ENCODE measurements around the gene ACTN1. TPM values are rescaled to one million over a fixed set of nuclear protein-coding genes. Genes with fewer than 3 reads are reported as not detected.

ACTN1 gene
- total and polyA plus RNA-seq, 5 experiments from 2014 or later, result 144 to 436 (median 333) TPM

GRCh38 chr14:68931063-68931462 lies 48.0 kb downstream of the ACTN1 start:
- no peak for ATAC-seq
- Mint-ChIP-seq H3K27me3 (no peaks in the 10 kb centered on the region), H3K36me3 (peaks cover under 1 to 54% (median 12%) of the 10 kb centered on the region in 3 donors), H3K9me3 (peaks cover 0 to 8% (median 4%) of the 10 kb centered on the region in 9 donors), H3K4me1 (peaks cover 53 to 95% (median 88%) of the 10 kb centered on the region in 4 donors), H3K4me3 (peak overlapping the region in 6 of 10 donors; percentile 28 to 74 (median 45)), H3K27ac (peak overlapping the region; percentile 60 to 95 (median 86))
- POLR2A ChIA-PET, result interaction anchor here (0.6 to 1.2 kb wide), 4 partner anchors 14 to 49 kb away, joined by 3 to 4 read pairs (median 3); no protein-coding TSS in a partner anchor
- peak in 1 of 10 donors; percentile 14 for DNase-seq

DNA sequence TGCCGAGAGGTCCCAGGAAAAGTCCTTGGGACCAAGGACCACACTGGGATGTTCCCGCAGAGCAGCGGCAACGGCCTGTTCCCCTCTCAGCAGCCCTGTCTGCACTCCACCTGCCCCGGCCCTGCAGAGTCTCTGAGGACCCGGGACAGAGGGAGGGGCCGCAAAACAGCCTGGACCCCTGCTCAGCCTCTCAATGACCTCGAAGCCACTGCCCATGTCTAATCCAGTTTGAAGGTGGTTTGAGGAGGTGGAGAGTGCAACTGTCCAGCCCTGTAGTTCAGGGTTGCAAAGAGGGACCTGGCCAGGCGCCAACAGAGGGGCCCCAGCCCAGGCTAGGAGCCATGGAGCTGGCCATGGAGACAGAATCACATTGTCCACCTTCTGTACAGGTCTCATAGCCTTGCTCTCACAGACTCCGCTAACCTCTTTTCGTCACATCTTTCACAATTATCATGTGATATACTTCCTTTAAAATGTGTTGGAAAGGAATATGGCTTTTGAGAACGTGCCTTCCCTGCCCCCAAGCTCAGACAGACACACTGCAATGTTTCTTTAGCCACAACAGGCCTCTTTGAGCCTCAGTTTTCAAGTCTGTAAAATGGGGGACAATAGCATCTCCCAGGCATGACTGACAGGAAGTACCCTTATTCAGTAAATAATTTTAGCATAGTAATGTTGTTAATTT lies 49.3 kb downstream of the ACTN1 start:
- H3K4me1 Mint-ChIP-seq, result peaks cover 52 to 97% (median 88%) of the 10 kb centered on the region in 4 donors
- POLR2A ChIA-PET, result interaction anchor here (1.1 to 4.0 kb wide), 4 partner anchors 11 to 51 kb away, joined by 3 to 21 read pairs (median 4); no protein-coding TSS in a partner anchor
- peak overlapping the region in 8 of 10 donors; percentile 8 to 84 (median 54) for H3K4me3 Mint-ChIP-seq
- no peaks in the 10 kb centered on the region for H3K27me3 Mint-ChIP-seq
- H3K36me3 Mint-ChIP-seq, result peaks cover 6 to 59% (median 22%) of the 10 kb centered on the region in 3 donors
- peak overlapping the region; percentile 60 to 97 (median 88) for H3K27ac Mint-ChIP-seq
- peak in 1 of 10 donors; percentile 50 for DNase-seq
- no peak for ATAC-seq
- H3K9me3 Mint-ChIP-seq, result peaks cover 0 to 13% (median 7%) of the 10 kb centered on the region in 9 donors

GRCh38 chr14:68928770-68929550 lies 50.1 kb downstream of the ACTN1 start:
- peaks cover 0 to 16% (median 7%) of the 10 kb centered on the region in 9 donors for H3K9me3 Mint-ChIP-seq
- POLR2A ChIA-PET, result interaction anchor here (0.6 to 4.0 kb wide), 13 partner anchors 8 to 49 kb away, joined by 3 to 21 read pairs (median 3); no protein-coding TSS in a partner anchor
- no peaks in the 10 kb centered on the region for H3K27me3 Mint-ChIP-seq
- ATAC-seq (peak; percentile 27 to 49), DNase-seq (peak in 1 of 10 donors; percentile 50)
- H3K36me3 Mint-ChIP-seq, result peaks cover 7 to 59% (median 26%) of the 10 kb centered on the region in 3 donors
- peak overlapping the region; percentile 72 to 88 (median 82) for H3K4me3 Mint-ChIP-seq
- H3K4me1 Mint-ChIP-seq, result peaks cover 53 to 97% (median 88%) of the 10 kb centered on the region in 4 donors
- H3K27ac Mint-ChIP-seq, result peak overlapping the region; percentile 91 to 98 (median 96)

DNA sequence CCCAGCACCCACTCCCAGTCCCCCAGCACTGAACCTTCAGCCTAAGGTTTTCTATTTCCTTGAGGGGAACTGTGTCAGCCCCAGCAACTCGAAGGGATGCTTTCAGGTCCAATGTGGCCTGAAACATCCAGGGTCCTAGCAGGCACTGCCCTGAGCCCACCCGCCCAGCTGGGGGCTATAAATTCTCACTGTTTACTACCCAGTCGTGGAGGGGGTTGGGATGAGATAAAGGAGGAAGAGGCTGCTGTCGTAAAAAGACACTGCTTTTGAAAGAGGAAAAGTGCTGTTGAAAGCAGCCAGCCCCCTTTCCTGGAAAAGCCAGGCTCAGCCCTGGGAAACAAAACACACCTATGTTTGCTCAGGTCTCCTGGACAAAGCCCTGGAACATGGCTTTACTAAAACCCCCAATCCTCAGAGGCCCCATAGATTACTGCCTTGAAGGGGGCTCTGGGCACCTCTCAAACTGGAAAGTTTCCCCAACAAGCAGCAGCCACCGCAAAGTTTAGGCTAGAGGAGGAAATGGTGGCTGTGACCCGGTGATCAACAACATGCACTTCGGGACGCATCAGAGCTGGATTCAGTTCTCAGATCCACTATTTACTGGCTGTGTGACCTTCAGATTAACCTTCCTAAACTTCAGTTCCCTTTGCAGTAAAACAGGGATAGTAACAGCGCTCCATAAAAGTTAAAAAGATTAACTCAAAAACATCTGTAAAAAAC lies 51.0 kb downstream of the ACTN1 start:
- peak; percentile 73 to 77 for ATAC-seq
- peak overlapping the region; percentile 72 to 88 (median 82) for H3K4me3 Mint-ChIP-seq
- H3K36me3 Mint-ChIP-seq, result peaks cover 10 to 60% (median 28%) of the 10 kb centered on the region in 3 donors
- H3K9me3 Mint-ChIP-seq, result peaks cover 0 to 16% (median 7%) of the 10 kb centered on the region in 9 donors
- DNase-seq, result peak in 2 of 10 donors; percentile 16 to 36
- H3K27ac Mint-ChIP-seq, result peak overlapping the region; percentile 91 to 98 (median 96)
- H3K4me1 Mint-ChIP-seq, result peaks cover 55 to 97% (median 87%) of the 10 kb centered on the region in 4 donors
- no peaks in the 10 kb centered on the region for H3K27me3 Mint-ChIP-seq
- POLR2A ChIA-PET, result interaction anchor here (0.6 to 4.0 kb wide), 14 partner anchors 9 to 50 kb away, joined by 3 to 21 read pairs (median 4); no protein-coding TSS in a partner anchor

- Mint-ChIP-seq H3K4me1 (peaks cover 54 to 97% (median 87%) of the 10 kb centered on the region in 4 donors), H3K27me3 (no peaks in the 10 kb centered on the region), H3K27ac (peak overlapping the region; percentile 82 to 98 (median 93)), H3K36me3 (peaks cover 10 to 60% (median 31%) of the 10 kb centered on the region in 3 donors), H3K4me3 (peak overlapping the region in 7 of 10 donors; percentile 16 to 80 (median 56)), H3K9me3 (peaks cover 0 to 16% (median 7%) of the 10 kb centered on the region in 9 donors)
- POLR2A ChIA-PET, result interaction anchor here (1.2 to 4.0 kb wide), 8 partner anchors 10 to 53 kb away, joined by 3 to 21 read pairs (median 10); partner anchors contain the start of gene ACTN1
- ATAC-seq (no peak), DNase-seq (no peak)
Observed at GRCh38 chr14:68927089-68927488, 52.0 kb downstream of the ACTN1 start.

- POLR2A ChIA-PET, result interaction anchor here (0.8 to 4.0 kb wide), 8 partner anchors 11 to 60 kb away, joined by 3 to 21 read pairs (median 8); partner anchors contain the start of gene ACTN1
Observed at GRCh38 chr14:68926236-68926635, 52.9 kb downstream of the ACTN1 start.

GRCh38 chr14:68925373-68925772 lies 53.7 kb downstream of the ACTN1 start:
- H3K9me3 Mint-ChIP-seq, result peaks cover 0 to 16% (median 7%) of the 10 kb centered on the region in 9 donors
- POLR2A ChIA-PET, result interaction anchor here (0.9 to 4.0 kb wide), 7 partner anchors 10 to 52 kb away, joined by 4 to 21 read pairs (median 8); no protein-coding TSS in a partner anchor
- peak in 1 of 10 donors; percentile 57 for DNase-seq
- no peak overlapping the region for H3K4me3 Mint-ChIP-seq
- H3K36me3 Mint-ChIP-seq, result peaks cover 10 to 59% (median 34%) of the 10 kb centered on the region in 3 donors
- H3K27ac Mint-ChIP-seq, result peak overlapping the region; percentile 63 to 97 (median 84)
- no peaks in the 10 kb centered on the region for H3K27me3 Mint-ChIP-seq
- ATAC-seq, result no peak
- peaks cover 48 to 96% (median 85%) of the 10 kb centered on the region in 4 donors for H3K4me1 Mint-ChIP-seq

More at GRCh38 chr14:68926236-68926635, 52.9 kb downstream of the ACTN1 start:
- H3K27me3 Mint-ChIP-seq, result no peaks in the 10 kb centered on the region
- peak overlapping the region; percentile 49 to 98 (median 90) for H3K27ac Mint-ChIP-seq
- H3K36me3 Mint-ChIP-seq, result peaks cover 10 to 55% (median 31%) of the 10 kb centered on the region in 3 donors
- peaks cover 0 to 16% (median 7%) of the 10 kb centered on the region in 9 donors for H3K9me3 Mint-ChIP-seq
- peaks cover 50 to 96% (median 85%) of the 10 kb centered on the region in 4 donors for H3K4me1 Mint-ChIP-seq
- peak overlapping the region in 5 of 10 donors; percentile 3 to 63 (median 9) for H3K4me3 Mint-ChIP-seq
- DNase-seq (peak in 1 of 10 donors; percentile 43), ATAC-seq (no peak)

DNA sequence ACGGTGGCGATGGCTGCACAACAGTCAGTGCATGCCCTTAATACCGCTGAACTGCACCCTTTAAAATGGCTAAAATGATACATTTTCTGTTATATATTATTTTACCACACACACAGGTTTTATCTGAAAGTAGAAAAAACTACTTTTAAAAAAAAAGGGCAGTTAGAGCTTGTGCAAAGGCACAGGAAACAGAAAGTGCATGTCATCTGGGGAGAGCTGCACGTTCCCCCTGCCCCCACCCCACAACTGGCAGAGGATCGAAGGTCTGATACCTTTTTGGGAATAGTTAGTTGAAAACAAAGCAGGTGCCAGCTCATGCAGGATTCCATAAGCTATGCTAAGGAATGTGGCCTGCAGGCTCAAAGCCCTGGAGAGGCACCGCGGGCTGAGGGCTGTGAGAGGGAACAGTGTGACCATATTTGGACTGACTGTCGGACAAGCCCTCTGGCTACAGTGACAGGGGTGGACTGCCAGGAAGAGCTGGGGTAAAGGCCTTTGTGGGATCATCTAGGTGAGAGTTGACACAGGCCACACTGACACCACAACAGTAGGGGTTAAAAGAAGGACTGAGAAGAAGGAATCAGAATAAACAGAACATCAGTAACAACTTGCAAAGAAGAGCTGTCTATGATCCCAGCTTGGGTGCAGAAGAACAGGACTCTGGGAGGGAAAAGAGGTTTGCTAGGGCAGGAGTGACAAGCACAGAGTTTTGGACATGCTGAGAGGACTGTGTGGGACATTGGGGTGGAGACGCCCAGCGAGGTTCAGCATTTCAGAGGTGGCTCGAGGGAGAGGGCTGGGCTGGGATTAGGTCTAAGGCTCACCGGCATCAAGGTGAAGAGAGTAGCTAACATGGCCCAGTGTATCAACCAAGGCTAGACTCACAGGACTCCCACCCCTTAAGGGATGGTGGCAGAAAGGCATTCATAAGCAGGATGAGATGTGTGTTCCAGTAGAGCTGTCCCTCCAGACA lies 54.6 kb downstream of the ACTN1 start:
- Mint-ChIP-seq H3K27me3 (no peaks in the 10 kb centered on the region), H3K27ac (peak overlapping the region; percentile 69 to 91 (median 84)), H3K36me3 (peaks cover 10 to 66% (median 34%) of the 10 kb centered on the region in 3 donors), H3K9me3 (peaks cover 0 to 16% (median 7%) of the 10 kb centered on the region in 9 donors), H3K4me1 (peaks cover 43 to 95% (median 84%) of the 10 kb centered on the region in 4 donors), H3K4me3 (peak overlapping the region in 9 of 10 donors; percentile 8 to 74 (median 54))
- POLR2A ChIA-PET, result interaction anchor here (0.6 to 3.6 kb wide), 10 partner anchors 9 to 61 kb away, joined by 3 to 20 read pairs (median 4); partner anchors contain the start of gene ACTN1
- ATAC-seq (peak in 1 of 2 donors; percentile 28), DNase-seq (peak in 2 of 10 donors; percentile 36 to 50)

DNA sequence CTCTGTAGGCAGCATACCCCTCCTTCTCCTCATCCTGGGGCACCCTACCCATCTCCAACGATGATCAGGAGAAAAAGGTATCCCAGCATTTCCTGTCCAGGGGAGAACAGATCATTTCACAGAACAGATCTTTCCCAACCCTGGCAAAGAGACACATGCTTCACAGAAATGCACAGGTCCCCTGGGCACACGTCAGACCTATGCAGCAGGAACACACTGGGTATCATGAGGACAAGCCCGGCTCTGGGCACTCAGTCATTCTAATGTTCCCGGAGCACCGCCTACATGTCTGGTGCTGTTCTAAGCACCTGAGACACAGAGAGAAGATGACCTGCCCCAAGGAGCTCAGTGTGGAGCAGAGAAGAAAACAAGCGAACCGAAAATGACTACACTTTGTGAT lies 56.2 kb downstream of the ACTN1 start:
- Mint-ChIP-seq H3K4me1 (peaks cover 42 to 93% (median 81%) of the 10 kb centered on the region in 4 donors), H3K4me3 (peak overlapping the region in 7 of 10 donors; percentile 6 to 74 (median 52)), H3K27me3 (no peaks in the 10 kb centered on the region), H3K36me3 (peaks cover 10 to 77% (median 40%) of the 10 kb centered on the region in 3 donors), H3K9me3 (peaks cover 0 to 16% (median 7%) of the 10 kb centered on the region in 9 donors), H3K27ac (peak overlapping the region; percentile 63 to 91 (median 85))
- DNase-seq (peak in 1 of 10 donors; percentile 45), ATAC-seq (no peak)
- POLR2A ChIA-PET, result interaction anchor here (0.6 to 1.9 kb wide), 3 partner anchors 22 to 55 kb away, joined by 3 to 5 read pairs (median 4); no protein-coding TSS in a partner anchor

- peaks cover 10 to 81% (median 44%) of the 10 kb centered on the region in 3 donors for H3K36me3 Mint-ChIP-seq
- POLR2A ChIA-PET, result interaction anchor here (0.6 to 1.4 kb wide), 3 partner anchors 11 to 111 kb away, joined by 3 to 5 read pairs (median 4); no protein-coding TSS in a partner anchor
- peak overlapping the region in 1 of 10 donors; percentile 14 for H3K4me3 Mint-ChIP-seq
- ATAC-seq, result no peak
- peaks cover 39 to 92% (median 78%) of the 10 kb centered on the region in 4 donors for H3K4me1 Mint-ChIP-seq
- H3K27ac Mint-ChIP-seq, result peak overlapping the region in 7 of 10 donors; percentile 47 to 90 (median 86)
- H3K9me3 Mint-ChIP-seq, result peaks cover 0 to 16% (median 7%) of the 10 kb centered on the region in 9 donors
- H3K27me3 Mint-ChIP-seq, result no peaks in the 10 kb centered on the region
- DNase-seq, result peak in 1 of 10 donors; percentile 35
Observed at GRCh38 chr14:68922201-68922621, 56.9 kb downstream of the ACTN1 start.
